ENCODE data around the gene SLC11A2. TPM values are rescaled to one million over a fixed set of nuclear protein-coding genes. Genes with fewer than 3 reads are reported as not detected.
A peak's percentile ranks its signal among the peaks of the same experiment; 100 is the strongest.

SLC11A2 gene
- total and polyA plus RNA-seq, 2 of the 13 experiments (the other 11 are each of a cell fraction or from before 2014, with no cell fraction given) = 71.7 to 77.0 TPM

- TF ChIP-seq ZNF75D (CRISPR knock-in tag; IDR thresholded peaks at IDR 0.05; ENCODE audit: borderline replicate concordance) (no peak), DPF2 (CRISPR knock-in tag; IDR thresholded peaks at IDR 0.05; ENCODE audit: borderline replicate concordance, low read depth) (no peak), SCMH1 (CRISPR knock-in tag; IDR thresholded peaks at IDR 0.05; ENCODE audit: borderline replicate concordance) (no peak), NFE2L1 (CRISPR knock-in tag; IDR thresholded peaks at IDR 0.05; ENCODE audit: borderline replicate concordance) (no peak), ZNF121 (CRISPR knock-in tag; IDR thresholded peaks at IDR 0.05) (no peak), ARID3A (IDR thresholded peaks at IDR 0.05; ENCODE audit: low read depth, low read length) (0 out of 2 replicates have a peak, but pooled peaks have one; percentile 15), FOXO1 (CRISPR knock-in tag; IDR thresholded peaks at IDR 0.05) (0 out of 2 replicates have a peak, but pooled peaks have one; percentile 50), U2AF1 (optimal IDR thresholded peaks at IDR 0.05; ENCODE audit: low read depth, low read length) (no peak), U2AF2 (IDR thresholded peaks at IDR 0.05; ENCODE audit: low read depth, low read length) (no peak), HBP1 (CRISPR knock-in tag; IDR thresholded peaks at IDR 0.05; ENCODE audit: low read depth) (no peak), RFXAP (CRISPR knock-in tag; IDR thresholded peaks at IDR 0.05; ENCODE audit: borderline replicate concordance) (no peak), SPEN (CRISPR knock-in tag; IDR thresholded peaks at IDR 0.05; ENCODE audit: low read depth) (no peak)
- TF ChIP-seq, protein P1, sequence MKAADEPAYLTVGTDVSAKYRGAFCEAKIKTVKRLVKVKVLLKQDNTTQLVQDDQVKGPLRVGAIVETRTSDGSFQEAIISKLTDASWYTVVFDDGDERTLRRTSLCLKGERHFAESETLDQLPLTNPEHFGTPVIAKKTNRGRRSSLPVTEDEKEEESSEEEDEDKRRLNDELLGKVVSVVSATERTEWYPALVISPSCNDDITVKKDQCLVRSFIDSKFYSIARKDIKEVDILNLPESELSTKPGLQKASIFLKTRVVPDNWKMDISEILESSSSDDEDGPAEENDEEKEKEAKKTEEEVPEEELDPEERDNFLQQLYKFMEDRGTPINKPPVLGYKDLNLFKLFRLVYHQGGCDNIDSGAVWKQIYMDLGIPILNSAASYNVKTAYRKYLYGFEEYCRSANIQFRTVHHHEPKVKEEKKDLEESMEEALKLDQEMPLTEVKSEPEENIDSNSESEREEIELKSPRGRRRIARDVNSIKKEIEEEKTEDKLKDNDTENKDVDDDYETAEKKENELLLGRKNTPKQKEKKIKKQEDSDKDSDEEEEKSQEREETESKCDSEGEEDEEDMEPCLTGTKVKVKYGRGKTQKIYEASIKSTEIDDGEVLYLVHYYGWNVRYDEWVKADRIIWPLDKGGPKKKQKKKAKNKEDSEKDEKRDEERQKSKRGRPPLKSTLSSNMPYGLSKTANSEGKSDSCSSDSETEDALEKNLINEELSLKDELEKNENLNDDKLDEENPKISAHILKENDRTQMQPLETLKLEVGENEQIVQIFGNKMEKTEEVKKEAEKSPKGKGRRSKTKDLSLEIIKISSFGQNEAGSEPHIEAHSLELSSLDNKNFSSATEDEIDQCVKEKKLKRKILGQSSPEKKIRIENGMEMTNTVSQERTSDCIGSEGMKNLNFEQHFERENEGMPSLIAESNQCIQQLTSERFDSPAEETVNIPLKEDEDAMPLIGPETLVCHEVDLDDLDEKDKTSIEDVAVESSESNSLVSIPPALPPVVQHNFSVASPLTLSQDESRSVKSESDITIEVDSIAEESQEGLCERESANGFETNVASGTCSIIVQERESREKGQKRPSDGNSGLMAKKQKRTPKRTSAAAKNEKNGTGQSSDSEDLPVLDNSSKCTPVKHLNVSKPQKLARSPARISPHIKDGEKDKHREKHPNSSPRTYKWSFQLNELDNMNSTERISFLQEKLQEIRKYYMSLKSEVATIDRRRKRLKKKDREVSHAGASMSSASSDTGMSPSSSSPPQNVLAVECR (CRISPR knock-in tag; IDR thresholded peaks at IDR 0.05; ENCODE audit: borderline replicate concordance) = peak; percentile 17; the same call in 1 of the 2 replicates
- TF ChIP-seq, protein P2, sequence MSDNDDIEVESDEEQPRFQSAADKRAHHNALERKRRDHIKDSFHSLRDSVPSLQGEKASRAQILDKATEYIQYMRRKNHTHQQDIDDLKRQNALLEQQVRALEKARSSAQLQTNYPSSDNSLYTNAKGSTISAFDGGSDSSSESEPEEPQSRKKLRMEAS (IDR thresholded peaks at IDR 0.05) = no peak
- TF ChIP-seq, protein P3, sequence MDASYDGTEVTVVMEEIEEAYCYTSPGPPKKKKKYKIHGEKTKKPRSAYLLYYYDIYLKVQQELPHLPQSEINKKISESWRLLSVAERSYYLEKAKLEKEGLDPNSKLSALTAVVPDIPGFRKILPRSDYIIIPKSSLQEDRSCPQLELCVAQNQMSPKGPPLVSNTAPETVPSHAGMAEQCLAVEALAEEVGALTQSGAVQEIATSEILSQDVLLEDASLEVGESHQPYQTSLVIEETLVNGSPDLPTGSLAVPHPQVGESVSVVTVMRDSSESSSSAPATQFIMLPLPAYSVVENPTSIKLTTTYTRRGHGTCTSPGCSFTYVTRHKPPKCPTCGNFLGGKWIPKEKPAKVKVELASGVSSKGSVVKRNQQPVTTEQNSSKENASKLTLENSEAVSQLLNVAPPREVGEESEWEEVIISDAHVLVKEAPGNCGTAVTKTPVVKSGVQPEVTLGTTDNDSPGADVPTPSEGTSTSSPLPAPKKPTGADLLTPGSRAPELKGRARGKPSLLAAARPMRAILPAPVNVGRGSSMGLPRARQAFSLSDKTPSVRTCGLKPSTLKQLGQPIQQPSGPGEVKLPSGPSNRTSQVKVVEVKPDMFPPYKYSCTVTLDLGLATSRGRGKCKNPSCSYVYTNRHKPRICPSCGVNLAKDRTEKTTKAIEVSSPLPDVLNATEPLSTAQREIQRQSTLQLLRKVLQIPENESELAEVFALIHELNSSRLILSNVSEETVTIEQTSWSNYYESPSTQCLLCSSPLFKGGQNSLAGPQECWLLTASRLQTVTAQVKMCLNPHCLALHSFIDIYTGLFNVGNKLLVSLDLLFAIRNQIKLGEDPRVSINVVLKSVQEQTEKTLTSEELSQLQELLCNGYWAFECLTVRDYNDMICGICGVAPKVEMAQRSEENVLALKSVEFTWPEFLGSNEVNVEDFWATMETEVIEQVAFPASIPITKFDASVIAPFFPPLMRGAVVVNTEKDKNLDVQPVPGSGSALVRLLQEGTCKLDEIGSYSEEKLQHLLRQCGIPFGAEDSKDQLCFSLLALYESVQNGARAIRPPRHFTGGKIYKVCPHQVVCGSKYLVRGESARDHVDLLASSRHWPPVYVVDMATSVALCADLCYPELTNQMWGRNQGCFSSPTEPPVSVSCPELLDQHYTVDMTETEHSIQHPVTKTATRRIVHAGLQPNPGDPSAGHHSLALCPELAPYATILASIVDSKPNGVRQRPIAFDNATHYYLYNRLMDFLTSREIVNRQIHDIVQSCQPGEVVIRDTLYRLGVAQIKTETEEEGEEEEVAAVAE (CRISPR knock-in tag; IDR thresholded peaks at IDR 0.05; ENCODE audit: borderline replicate concordance) = peak; percentile 62; the same call in 1 of the 2 replicates
Measured at GRCh38 chr12:50986966-50987737, 39.0 kb downstream of the SLC11A2 start (continued).

Measured in HepG2 (cell line).